T-helper 1 cell treated with Interleukin-12 subunit alpha and Interleukin-12 subunit beta and Interleukin-4 antibody, amounts not matched to agents 30 μg/mL and 1 μg/mL, for 36 hours (primary cell): ENCODE measurements around the gene SLC1A2.

ENCODE experiments used
- H3K27ac Mint-ChIP-seq: one replicate; pipeline ENCODE4 v1.8.0; 2021; ENCODE audit warnings: mild to moderate bottlenecking, mixed read lengths
- H3K27me3 Mint-ChIP-seq: one replicate; pipeline ENCODE4 v1.8.0; 2021; ENCODE audit warnings: low read depth, mixed read lengths
- H3K36me3 Mint-ChIP-seq: one replicate; pipeline ENCODE4 v1.8.0; 2021; ENCODE audit warnings: low read depth, mixed read lengths
- H3K4me1 Mint-ChIP-seq: one replicate; pipeline ENCODE4 v1.8.0; 2021; ENCODE audit warnings: low read depth, mixed read lengths
- H3K4me3 Mint-ChIP-seq: one replicate; pipeline ENCODE4 v1.8.0; 2021; ENCODE audit warnings: mild to moderate bottlenecking, moderate library complexity, mixed read lengths
- H3K9me3 Mint-ChIP-seq: one replicate; pipeline ENCODE4 v1.8.0; 2021; ENCODE audit warnings: mixed read lengths

Gene SLC1A2

DNA sequence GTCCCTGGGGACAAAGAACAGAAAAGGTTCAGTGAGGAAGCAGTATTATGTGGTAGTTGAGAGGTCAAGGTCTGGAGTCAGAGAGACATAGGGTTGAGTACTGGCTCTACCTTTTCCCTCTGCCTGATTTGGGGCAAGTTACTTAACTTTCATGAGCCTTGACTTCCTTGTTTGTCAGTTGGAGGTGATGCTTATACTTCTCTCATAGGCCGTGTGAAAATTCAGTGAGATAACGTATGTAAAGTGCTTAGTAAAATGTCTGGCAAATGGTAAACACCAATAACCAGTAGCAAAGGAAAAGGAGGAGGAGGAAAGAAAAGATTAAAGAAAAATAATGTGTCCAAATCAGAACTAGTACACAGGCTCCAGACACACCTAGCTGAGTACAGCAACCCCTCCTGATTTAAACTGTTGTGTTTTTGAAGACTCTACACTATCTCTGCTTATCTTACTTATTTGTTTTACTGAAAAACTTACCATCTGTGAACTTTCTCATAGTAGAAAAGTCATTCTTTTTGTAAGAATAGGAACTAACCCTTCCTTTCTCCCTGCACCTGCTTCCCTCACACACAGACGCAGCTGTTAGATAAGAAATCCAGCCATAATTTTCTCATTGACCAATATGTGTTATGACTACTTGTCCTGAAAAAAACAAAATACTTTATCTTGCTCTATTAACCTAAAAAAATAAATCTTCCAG lies 153.5 kb downstream of the SLC1A2 start:
- Mint-ChIP-seq H3K4me1 (no peaks in the 10 kb centered on the region), H3K36me3 (no peaks in the 10 kb centered on the region), H3K9me3 (no peaks in the 10 kb centered on the region), H3K27ac (no peak overlapping the region), H3K4me3 (no peak overlapping the region), H3K27me3 (peaks cover 43% of the 10 kb centered on the region)

DNA sequence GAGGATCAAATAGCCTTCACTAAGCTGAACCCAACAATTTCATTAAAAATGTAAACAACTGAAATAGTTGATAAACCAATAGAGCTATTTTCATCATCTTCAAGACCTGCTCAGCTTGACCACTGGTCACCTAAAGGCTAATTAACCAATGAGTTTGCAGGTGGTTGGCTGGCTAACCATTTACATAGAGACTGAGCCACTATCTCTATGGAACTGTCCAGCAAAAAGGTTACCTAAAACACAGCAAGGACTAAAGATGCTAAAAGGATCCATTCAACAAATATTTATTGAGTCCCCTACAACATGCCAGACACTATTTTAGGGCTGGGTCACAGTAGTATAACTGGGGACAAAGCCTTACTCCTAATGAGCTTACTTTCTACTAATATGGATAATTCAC lies 156.6 kb downstream of the SLC1A2 start:
- Mint-ChIP-seq H3K27ac (no peak overlapping the region), H3K4me3 (no peak overlapping the region), H3K4me1 (peaks cover 4% of the 10 kb centered on the region), H3K36me3 (no peaks in the 10 kb centered on the region), H3K9me3 (no peaks in the 10 kb centered on the region), H3K27me3 (peaks cover 48% of the 10 kb centered on the region)

DNA sequence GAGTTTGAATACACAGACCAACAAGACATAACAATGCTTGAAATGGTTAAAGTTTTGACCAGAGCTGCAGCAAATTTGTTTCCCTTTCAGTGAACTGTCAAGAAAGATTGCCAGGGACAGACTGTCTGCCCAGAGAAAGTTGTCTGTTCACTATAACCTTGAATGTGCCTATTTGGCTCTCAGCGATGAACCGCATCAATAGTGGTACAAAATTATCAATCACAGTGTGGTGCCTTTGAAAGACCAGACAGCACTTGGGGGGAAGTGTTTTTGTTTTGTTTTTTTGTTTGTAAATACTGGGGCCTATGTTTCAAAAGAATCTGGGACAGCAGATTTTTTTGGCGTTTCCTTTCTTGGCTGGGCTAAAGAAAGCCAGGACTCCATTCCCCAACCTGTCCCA lies 157.3 kb downstream of the SLC1A2 start:
- H3K9me3 Mint-ChIP-seq, result no peaks in the 10 kb centered on the region
- H3K4me3 Mint-ChIP-seq, result no peak overlapping the region
- H3K27ac Mint-ChIP-seq, result no peak overlapping the region
- H3K36me3 Mint-ChIP-seq, result no peaks in the 10 kb centered on the region
- peaks cover 11% of the 10 kb centered on the region for H3K4me1 Mint-ChIP-seq
- peaks cover 45% of the 10 kb centered on the region for H3K27me3 Mint-ChIP-seq

DNA sequence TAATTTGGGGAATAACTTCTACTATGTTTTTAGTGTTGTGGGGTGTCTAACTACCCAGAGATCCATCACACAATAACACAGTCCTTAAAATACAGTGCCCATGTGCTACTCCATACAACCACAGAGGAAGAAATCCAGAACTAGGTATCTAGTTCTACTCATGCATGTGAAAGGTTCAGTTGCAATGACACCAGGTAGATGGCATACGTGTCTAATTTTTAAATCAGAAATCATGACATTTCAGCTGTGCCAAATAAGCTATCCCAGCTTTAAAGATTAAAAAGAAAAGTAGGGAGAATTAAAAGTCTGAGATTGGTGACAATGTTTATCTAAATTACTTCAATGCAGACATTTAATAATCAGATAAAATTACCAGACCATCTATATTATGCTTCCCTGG lies 158.2 kb downstream of the SLC1A2 start:
- H3K4me3 Mint-ChIP-seq, result no peak overlapping the region
- H3K4me1 Mint-ChIP-seq, result peaks cover 18% of the 10 kb centered on the region
- no peak overlapping the region for H3K27ac Mint-ChIP-seq
- H3K9me3 Mint-ChIP-seq, result no peaks in the 10 kb centered on the region
- peaks cover 41% of the 10 kb centered on the region for H3K27me3 Mint-ChIP-seq
- H3K36me3 Mint-ChIP-seq, result no peaks in the 10 kb centered on the region

DNA sequence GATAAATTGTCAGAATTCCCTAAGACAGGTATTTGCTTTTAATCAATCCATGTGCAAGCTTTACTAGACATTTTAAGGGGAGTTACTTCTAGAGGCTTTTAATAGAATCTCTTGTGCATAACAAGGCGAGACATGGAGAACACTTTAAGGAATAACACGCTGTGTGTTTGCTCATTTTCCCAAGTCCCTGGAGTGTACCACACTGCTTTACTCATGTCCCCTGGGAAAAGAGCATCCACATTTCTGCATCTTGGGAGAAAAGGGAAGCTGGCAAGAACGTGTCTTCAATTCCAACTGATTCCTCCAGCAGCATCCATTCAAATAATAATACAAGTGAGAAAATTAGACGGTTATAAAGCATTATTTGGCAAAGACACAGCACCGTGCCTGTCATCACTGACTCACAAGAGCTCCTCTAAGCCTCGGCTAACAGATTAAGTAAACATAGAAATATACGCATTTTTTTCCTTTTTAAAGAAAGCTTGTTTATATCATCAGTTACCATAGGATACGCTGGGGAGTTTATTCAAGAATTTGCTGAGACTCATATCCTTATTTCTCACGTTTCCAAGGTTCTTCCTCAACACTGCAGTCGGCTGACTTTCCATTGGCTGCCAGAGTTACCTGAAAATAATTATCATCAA lies 158.9 kb downstream of the SLC1A2 start:
- no peak overlapping the region for H3K4me3 Mint-ChIP-seq
- H3K9me3 Mint-ChIP-seq, result no peaks in the 10 kb centered on the region
- peaks cover 47% of the 10 kb centered on the region for H3K27me3 Mint-ChIP-seq
- H3K4me1 Mint-ChIP-seq, result peaks cover 20% of the 10 kb centered on the region
- H3K36me3 Mint-ChIP-seq, result no peaks in the 10 kb centered on the region
- no peak overlapping the region for H3K27ac Mint-ChIP-seq

DNA sequence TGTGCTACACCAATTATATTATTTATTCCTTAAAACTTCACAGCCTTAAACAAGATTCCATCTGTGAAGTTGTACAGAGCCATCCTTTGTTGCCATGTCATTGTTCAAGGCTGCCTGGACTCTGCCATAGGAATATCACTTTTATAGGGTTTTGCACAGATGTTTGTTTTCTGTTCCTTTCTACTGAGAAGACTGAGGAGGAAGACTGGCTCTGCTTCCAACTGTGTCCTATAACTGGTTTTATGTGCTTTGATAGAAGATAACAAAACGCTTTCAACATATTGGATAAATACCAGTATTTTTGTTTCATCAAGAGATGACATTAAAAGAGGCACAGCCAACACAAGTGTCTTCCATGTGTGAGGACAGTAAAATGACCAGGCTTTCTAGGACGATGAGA lies 159.8 kb downstream of the SLC1A2 start:
- Mint-ChIP-seq H3K27ac (no peak overlapping the region), H3K9me3 (peaks cover 6% of the 10 kb centered on the region), H3K27me3 (peaks cover 56% of the 10 kb centered on the region), H3K4me1 (peaks cover 20% of the 10 kb centered on the region), H3K36me3 (peaks cover 4% of the 10 kb centered on the region), H3K4me3 (no peak overlapping the region)

DNA sequence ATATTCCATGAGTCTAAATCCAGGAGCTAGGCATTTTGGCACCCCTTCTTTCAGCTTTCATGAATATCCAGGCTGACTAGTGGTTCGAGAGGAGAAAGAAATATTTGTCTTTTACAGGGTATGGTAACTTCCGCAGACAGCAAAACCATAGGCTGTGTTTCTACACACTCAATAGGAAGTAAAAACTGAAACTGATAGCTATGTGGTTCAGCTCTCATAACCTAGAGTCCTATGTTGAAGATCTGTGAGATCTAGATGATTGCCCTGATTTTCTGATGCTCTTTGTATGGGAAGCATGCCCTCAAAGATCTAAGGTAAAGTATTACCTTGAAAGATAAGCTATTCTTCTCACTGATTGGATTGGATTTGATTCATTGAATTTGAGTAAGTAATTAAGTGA lies 162.1 kb downstream of the SLC1A2 start:
- H3K9me3 Mint-ChIP-seq, result peaks cover 6% of the 10 kb centered on the region
- H3K36me3 Mint-ChIP-seq, result peaks cover 4% of the 10 kb centered on the region
- peaks cover 46% of the 10 kb centered on the region for H3K27me3 Mint-ChIP-seq
- H3K4me3 Mint-ChIP-seq, result no peak overlapping the region
- H3K4me1 Mint-ChIP-seq, result peaks cover 20% of the 10 kb centered on the region
- peak overlapping the region; percentile 68 for H3K27ac Mint-ChIP-seq

DNA sequence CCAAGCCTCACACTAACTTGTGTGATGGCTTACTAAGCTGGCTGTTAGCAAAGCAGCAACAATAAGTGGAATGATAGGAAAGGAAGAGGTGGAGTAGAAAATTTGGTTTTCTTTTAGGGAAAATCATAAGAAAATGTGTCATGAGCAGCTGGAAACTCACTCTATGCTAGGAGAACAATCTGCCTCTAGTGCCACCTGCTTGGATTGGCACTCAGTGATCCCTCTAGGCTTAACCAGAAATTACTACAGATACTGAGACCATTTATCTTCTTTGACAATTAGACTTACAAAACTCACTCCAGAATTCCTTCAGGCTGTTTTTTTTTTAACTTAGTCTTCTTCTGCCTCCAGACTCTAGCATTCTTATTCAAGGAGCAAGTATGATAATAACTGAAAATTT lies 163.1 kb downstream of the SLC1A2 start:
- H3K36me3 Mint-ChIP-seq, result peaks cover 4% of the 10 kb centered on the region
- H3K27ac Mint-ChIP-seq, result no peak overlapping the region
- H3K27me3 Mint-ChIP-seq, result peaks cover 40% of the 10 kb centered on the region
- H3K9me3 Mint-ChIP-seq, result peaks cover 6% of the 10 kb centered on the region
- peaks cover 20% of the 10 kb centered on the region for H3K4me1 Mint-ChIP-seq
- no peak overlapping the region for H3K4me3 Mint-ChIP-seq

DNA sequence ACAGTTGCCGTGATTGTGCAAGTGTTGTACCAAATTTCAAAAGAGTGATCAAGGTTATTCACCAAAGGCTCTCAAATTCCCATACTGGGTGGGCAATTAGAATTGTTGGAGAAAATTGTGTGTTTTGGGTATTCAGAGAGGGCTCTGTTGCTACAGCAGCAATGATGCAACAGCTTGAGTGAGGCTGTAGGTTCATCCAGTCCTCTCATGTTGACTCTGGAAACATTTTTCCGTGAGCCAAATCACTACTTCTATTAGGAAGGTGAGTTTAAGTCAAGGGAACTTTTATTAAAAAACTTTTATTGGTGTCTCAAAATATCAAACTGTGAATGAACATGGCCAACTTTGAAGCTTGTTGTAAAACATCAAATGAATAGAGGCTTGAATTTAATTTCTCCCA lies 163.8 kb downstream of the SLC1A2 start:
- H3K4me3 Mint-ChIP-seq, result no peak overlapping the region
- H3K9me3 Mint-ChIP-seq, result peaks cover 6% of the 10 kb centered on the region
- H3K27me3 Mint-ChIP-seq, result peaks cover 39% of the 10 kb centered on the region
- peaks cover 4% of the 10 kb centered on the region for H3K36me3 Mint-ChIP-seq
- H3K4me1 Mint-ChIP-seq, result peaks cover 20% of the 10 kb centered on the region
- no peak overlapping the region for H3K27ac Mint-ChIP-seq

DNA sequence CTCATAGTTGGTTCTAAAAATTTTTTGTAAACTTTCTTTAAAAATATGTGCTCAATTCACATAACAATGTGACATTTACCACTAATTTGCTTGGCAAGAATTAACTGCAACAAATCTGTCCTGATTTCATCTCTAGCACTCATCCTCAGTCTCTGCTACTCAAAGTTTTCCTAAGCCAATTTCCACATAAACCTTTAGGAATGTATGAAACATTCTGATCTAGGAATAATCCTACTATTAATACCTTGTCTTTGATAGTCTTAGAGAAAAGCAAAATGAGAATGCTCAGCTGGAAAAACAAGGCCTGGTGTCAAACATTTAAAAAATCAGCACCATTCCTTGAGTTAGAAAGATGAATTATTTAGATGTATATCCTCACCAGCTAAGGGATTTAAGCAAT lies 166.1 kb downstream of the SLC1A2 start:
- Mint-ChIP-seq H3K4me1 (peaks cover 19% of the 10 kb centered on the region), H3K9me3 (peaks cover 18% of the 10 kb centered on the region), H3K27ac (no peak overlapping the region), H3K27me3 (peaks cover 32% of the 10 kb centered on the region), H3K36me3 (peaks cover 4% of the 10 kb centered on the region), H3K4me3 (no peak overlapping the region)

DNA sequence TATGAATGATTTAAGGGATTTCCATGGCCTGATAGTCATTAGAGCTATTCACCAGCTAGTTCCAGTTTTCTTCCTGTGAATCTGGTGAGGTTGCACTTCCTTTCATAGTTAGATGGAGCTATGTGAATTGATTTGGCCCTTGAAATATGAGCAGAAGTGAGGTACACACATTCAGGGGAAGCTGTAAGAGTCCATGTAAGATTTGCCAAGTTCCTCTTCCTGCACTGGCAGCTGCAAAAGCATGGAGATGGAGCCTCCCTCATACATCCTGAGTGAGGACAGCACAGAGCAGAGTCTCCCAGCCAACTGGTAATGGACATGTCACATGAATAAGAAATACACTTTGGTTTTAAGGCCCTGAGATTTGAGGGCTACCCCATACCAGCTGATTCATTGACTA lies 168.7 kb downstream of the SLC1A2 start:
- Mint-ChIP-seq H3K4me1 (peaks cover 13% of the 10 kb centered on the region), H3K27ac (no peak overlapping the region), H3K9me3 (peaks cover 28% of the 10 kb centered on the region), H3K36me3 (peaks cover 10% of the 10 kb centered on the region), H3K27me3 (peaks cover 27% of the 10 kb centered on the region), H3K4me3 (no peak overlapping the region)

DNA sequence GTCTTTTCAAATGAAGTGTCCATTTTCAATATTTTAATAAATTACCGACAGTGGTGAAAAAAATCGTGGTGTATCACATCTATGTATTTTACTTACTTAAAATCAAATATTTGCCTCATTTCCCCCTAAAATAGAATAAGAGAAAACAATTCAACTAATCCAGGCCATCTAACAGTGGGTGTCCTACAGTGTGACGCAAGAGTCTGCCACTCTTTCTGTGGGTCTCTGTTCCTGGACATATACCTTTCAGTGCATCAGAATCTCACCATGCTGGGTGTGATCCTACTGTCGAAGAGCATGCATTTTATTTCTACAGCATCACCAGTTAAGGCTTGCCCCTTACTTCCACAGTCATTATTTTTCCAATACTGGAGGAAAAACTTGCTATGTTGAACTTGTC lies 169.2 kb downstream of the SLC1A2 start:
- no peak overlapping the region for H3K27ac Mint-ChIP-seq
- H3K9me3 Mint-ChIP-seq, result peaks cover 25% of the 10 kb centered on the region
- no peak overlapping the region for H3K4me3 Mint-ChIP-seq
- H3K4me1 Mint-ChIP-seq, result peaks cover 13% of the 10 kb centered on the region
- H3K36me3 Mint-ChIP-seq, result peaks cover 8% of the 10 kb centered on the region
- peaks cover 23% of the 10 kb centered on the region for H3K27me3 Mint-ChIP-seq

DNA sequence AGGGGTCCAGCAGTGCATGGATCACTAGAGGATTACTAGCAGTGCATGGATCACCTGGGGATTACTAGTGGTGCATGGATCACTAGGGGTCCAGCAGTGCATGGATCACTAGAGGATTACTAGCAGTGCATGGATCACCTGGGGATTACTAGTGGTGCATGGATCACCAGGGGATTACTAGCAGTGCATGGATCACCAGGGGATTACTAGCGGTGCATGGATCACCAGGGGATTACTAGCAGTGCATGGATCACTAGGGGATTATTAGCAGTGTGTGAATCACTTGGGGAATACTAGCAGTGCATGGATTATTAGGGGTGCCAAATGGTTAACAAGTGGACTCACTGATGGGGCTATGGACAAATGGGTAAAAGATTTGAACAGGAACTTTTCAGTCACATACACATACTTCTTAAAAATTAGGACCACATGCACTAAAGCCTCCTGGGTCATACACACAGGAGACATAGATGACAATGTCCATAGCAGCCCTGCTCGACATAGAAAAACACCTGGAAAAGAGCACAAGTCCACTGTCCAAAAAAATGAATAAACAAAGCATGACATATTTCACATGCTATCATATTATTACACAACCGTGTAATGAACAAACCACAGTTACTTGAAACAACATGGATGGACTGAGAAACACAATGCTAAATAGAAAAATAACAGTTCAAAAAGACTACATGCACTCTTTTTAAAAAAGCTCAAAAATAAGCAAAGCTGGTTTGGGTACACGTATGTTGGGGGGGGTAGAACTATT lies 170.6 kb downstream of the SLC1A2 start:
- peaks cover 13% of the 10 kb centered on the region for H3K4me1 Mint-ChIP-seq
- peaks cover 19% of the 10 kb centered on the region for H3K27me3 Mint-ChIP-seq
- H3K4me3 Mint-ChIP-seq, result no peak overlapping the region
- no peak overlapping the region for H3K27ac Mint-ChIP-seq
- H3K36me3 Mint-ChIP-seq, result peaks cover 11% of the 10 kb centered on the region
- peaks cover 21% of the 10 kb centered on the region for H3K9me3 Mint-ChIP-seq

DNA sequence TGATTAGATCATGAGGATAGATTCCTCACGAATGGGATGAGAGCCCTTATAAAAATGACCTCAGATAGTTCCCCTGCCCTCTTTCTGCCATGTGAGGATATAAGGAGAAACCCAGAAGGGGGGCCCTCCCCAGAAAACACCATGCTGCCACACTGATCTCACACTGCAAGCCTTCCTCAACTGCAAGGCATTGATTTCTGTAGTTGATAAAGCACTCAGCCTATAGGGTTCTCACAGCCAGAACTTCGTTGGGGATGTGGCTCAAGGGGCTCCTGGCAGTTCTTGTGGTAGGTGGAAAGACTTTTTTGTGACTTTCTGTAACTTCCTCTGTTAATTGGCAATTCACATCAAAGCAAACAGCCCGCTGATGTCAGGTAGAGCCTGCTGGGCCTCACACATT lies 171.5 kb downstream of the SLC1A2 start:
- H3K4me3 Mint-ChIP-seq, result no peak overlapping the region
- H3K27ac Mint-ChIP-seq, result peak overlapping the region; percentile 49
- peaks cover 16% of the 10 kb centered on the region for H3K4me1 Mint-ChIP-seq
- H3K27me3 Mint-ChIP-seq, result peaks cover 23% of the 10 kb centered on the region
- H3K36me3 Mint-ChIP-seq, result peaks cover 12% of the 10 kb centered on the region
- peaks cover 21% of the 10 kb centered on the region for H3K9me3 Mint-ChIP-seq

DNA sequence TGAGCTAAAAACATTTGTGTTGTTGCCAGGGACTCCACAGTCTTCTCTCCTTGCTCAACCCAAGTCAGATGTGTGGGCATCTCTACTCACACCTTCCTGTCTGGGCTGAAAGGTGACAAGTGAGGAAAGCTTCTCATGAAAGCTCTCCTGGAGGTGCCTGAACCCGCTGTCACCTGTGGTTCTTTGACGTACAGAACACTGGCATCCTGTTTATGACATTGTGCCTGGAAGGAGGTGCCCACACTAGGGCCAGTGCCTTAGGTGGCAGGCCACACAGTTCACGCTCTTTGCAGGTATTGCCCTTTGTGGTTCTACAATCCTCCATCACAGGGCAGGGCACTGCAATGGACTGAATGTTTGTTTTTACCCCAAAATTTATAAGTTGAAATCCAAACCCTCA lies 171.9 kb downstream of the SLC1A2 start:
- Mint-ChIP-seq H3K36me3 (peaks cover 12% of the 10 kb centered on the region), H3K4me1 (peaks cover 20% of the 10 kb centered on the region), H3K27ac (peak overlapping the region; percentile 45), H3K4me3 (no peak overlapping the region), H3K9me3 (peaks cover 21% of the 10 kb centered on the region), H3K27me3 (peaks cover 23% of the 10 kb centered on the region)
